Measurements from ENCODE around the gene B3GNT4.

- TF ChIP-seq YY1 (IDR thresholded peaks at IDR 0.05; ENCODE audit: low read depth): no peak
- no peak for TF ChIP-seq REST (IDR thresholded peaks at IDR 0.05; ENCODE audit: low read depth)
- TF ChIP-seq USF1 (IDR thresholded peaks at IDR 0.05): no peak
- TF ChIP-seq RAD21 (IDR thresholded peaks at IDR 0.05; ENCODE audit: low read depth): no peak
- no peak for TF ChIP-seq MAX (IDR thresholded peaks at IDR 0.05)
- no peak for TF ChIP-seq CEBPB (IDR thresholded peaks at IDR 0.05)
- TF ChIP-seq TCF12 (IDR thresholded peaks at IDR 0.05; ENCODE audit: low read depth): no peak
- TF ChIP-seq TEAD4 (IDR thresholded peaks at IDR 0.05): no peak
- TF ChIP-seq EP300 (IDR thresholded peaks at IDR 0.05; ENCODE audit: borderline replicate concordance): no peak
- no peak for TF ChIP-seq FOXM1 (IDR thresholded peaks at IDR 0.05; ENCODE audit: borderline replicate concordance, low read depth)
- no peak for TF ChIP-seq TAF1 (IDR thresholded peaks at IDR 0.05; ENCODE audit: low read depth)
Observed at GRCh38 chr12:122200541-122201175, 2.9 kb upstream of the B3GNT4 start.
